Measurements from ENCODE around the gene FGGY. TPM values are rescaled to one million over a fixed set of nuclear protein-coding genes. Genes with fewer than 3 reads are reported as not detected.

The FGGY gene
- total RNA-seq, 1 donor from 2014 or later = 16.4 TPM

DNA sequence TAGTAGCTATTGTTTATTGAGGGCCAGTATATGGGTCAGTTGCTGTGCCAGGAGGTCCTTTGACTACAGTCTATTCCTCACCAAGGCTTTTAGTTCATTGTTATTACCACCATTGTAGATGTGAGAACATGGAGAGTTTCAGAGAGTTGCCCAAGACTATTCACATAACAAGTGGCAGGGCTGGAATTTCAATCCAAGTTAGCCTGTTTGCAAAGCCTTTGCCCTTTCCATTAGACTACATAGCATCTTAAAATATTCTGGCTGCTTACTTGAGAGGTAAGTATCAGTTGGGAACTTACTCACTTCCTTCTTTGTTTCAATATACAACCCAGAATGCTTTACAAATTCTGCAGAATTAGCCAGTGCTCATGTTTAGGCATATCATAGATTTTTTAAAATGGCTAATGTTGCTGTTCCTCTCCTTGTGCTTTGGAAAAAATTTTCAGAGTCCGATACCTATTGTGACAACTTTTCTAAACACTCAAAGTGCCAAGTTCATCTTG lies 141.2 kb downstream of the FGGY start:
- Mint-ChIP-seq H3K27ac (ENCODE audit: unreplicated experiment) (peak overlapping the region; percentile 52), H3K27me3 (ENCODE audit: low read depth) (no peaks in the 10 kb centered on the region), H3K9me3 (no peaks in the 10 kb centered on the region), H3K4me1 (peaks cover 48% of the 10 kb centered on the region), H3K4me3 (no peak overlapping the region), H3K36me3 (ENCODE audit: low read depth) (no peaks in the 10 kb centered on the region)
- no peak for DNase-seq (ENCODE audit: low read depth, low spot score)
- TF ChIP-seq, protein P1, sequence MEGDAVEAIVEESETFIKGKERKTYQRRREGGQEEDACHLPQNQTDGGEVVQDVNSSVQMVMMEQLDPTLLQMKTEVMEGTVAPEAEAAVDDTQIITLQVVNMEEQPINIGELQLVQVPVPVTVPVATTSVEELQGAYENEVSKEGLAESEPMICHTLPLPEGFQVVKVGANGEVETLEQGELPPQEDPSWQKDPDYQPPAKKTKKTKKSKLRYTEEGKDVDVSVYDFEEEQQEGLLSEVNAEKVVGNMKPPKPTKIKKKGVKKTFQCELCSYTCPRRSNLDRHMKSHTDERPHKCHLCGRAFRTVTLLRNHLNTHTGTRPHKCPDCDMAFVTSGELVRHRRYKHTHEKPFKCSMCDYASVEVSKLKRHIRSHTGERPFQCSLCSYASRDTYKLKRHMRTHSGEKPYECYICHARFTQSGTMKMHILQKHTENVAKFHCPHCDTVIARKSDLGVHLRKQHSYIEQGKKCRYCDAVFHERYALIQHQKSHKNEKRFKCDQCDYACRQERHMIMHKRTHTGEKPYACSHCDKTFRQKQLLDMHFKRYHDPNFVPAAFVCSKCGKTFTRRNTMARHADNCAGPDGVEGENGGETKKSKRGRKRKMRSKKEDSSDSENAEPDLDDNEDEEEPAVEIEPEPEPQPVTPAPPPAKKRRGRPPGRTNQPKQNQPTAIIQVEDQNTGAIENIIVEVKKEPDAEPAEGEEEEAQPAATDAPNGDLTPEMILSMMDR (conservative IDR thresholded peaks at IDR 0.05) = no peak

DNA sequence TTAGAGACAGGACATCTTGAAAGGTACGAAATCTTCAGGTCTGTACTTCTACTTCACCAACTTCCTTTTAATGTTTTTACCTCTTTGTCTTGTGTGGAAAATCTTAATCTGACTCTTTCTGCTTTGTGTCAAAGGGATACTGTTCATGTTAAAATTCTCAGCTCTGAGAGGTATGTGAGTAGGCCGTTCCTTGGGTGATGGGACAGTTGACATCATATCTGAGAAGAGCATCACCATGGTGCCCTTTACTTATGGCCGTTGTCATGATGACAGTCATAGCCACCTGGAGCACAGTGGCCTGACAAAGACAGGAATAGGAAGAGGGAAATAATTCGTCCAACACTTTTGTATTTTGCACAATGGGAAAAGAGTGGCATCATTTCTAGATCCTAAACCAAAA lies 145.6 kb downstream of the FGGY start:
- TF ChIP-seq, protein P1 (conservative IDR thresholded peaks at IDR 0.05) = no peak
- Mint-ChIP-seq H3K4me1 (peaks cover 38% of the 10 kb centered on the region), H3K36me3 (ENCODE audit: low read depth) (no peaks in the 10 kb centered on the region), H3K27me3 (ENCODE audit: low read depth) (no peaks in the 10 kb centered on the region), H3K27ac (ENCODE audit: unreplicated experiment) (no peak overlapping the region), H3K4me3 (no peak overlapping the region), H3K9me3 (no peaks in the 10 kb centered on the region)
- DNase-seq (ENCODE audit: low read depth, low spot score) = no peak

DNA sequence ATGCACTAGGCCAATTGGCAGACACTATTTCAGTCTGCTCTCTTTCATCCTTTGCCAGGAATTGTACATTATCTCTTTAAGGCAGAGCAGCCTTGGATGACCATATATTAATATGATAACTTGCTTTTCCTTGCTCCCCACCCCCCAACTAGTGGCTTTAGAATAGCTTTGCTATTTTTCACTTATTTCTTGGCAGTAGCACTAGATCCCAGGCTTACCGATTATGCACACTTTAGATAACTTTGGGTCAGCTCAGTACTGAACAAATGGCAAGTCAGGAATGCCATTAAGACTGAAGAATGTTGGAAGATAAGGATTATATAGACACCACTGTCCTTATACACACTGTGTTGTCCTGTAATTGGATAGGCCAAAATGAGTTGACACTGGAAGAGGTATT lies 146.4 kb downstream of the FGGY start:
- no peaks in the 10 kb centered on the region for H3K27me3 Mint-ChIP-seq (ENCODE audit: low read depth)

DNA sequence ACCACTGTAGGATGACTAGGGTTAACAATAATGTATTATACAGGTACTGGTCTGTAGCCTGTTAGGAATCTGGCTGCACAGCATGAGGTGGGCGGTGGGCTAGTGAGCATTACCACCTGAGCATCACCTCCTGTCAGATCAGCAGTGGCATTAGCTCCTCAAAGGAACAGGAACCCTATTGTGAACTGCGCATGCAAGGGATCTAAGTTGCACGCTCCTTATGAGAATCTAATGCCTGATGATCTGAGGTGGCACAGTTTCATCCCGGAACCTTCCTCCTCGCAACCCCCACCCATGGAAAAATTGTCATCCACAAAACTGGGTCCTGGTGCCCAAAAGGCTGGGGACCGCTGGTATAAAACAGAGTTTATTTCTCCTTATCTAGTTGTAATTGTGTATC lies 147.6 kb downstream of the FGGY start:
- no peak for DNase-seq (ENCODE audit: low read depth, low spot score)
- peaks cover 23% of the 10 kb centered on the region for H3K4me1 Mint-ChIP-seq
- TF ChIP-seq, protein P1 (conservative IDR thresholded peaks at IDR 0.05) = no peak
- H3K9me3 Mint-ChIP-seq = no peaks in the 10 kb centered on the region
- H3K4me3 Mint-ChIP-seq = no peak overlapping the region
- H3K36me3 Mint-ChIP-seq (ENCODE audit: low read depth) = no peaks in the 10 kb centered on the region
- H3K27ac Mint-ChIP-seq (ENCODE audit: unreplicated experiment) = no peak overlapping the region
- no peaks in the 10 kb centered on the region for H3K27me3 Mint-ChIP-seq (ENCODE audit: low read depth)

More for the DNA sequence above, 146.4 kb downstream of the FGGY start:
- H3K27ac Mint-ChIP-seq (ENCODE audit: unreplicated experiment) = no peak overlapping the region
- peaks cover 31% of the 10 kb centered on the region for H3K4me1 Mint-ChIP-seq
- H3K36me3 Mint-ChIP-seq (ENCODE audit: low read depth) = no peaks in the 10 kb centered on the region
- TF ChIP-seq, protein P1 (conservative IDR thresholded peaks at IDR 0.05) = no peak
- DNase-seq (ENCODE audit: low read depth, low spot score) = no peak
- H3K4me3 Mint-ChIP-seq = no peak overlapping the region
- no peaks in the 10 kb centered on the region for H3K9me3 Mint-ChIP-seq

DNA sequence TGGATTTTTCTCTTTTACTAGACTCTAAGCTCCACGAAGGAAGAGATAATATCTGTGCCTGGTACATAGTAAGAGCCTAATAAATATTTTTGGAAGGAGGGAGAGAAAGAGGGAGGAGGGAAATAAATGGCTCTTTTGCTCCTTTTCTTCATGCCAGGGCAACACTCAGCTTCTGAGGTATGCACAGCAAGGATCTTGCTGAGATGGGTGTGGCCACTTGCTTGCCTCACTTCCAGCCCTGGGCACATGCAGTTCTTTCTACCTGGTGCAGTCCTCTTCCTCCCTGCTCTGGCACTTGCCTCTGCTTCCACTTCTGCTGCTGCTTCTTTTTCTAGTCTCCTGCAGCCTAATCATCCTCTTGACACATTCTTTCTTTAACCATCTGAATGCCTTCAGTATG lies 148.1 kb downstream of the FGGY start:
- peaks cover 23% of the 10 kb centered on the region for H3K4me1 Mint-ChIP-seq
- H3K27ac Mint-ChIP-seq (ENCODE audit: unreplicated experiment) = no peak overlapping the region
- no peaks in the 10 kb centered on the region for H3K27me3 Mint-ChIP-seq (ENCODE audit: low read depth)
- no peaks in the 10 kb centered on the region for H3K36me3 Mint-ChIP-seq (ENCODE audit: low read depth)
- TF ChIP-seq, protein P1 (conservative IDR thresholded peaks at IDR 0.05) = no peak
- no peaks in the 10 kb centered on the region for H3K9me3 Mint-ChIP-seq
- DNase-seq (ENCODE audit: low read depth, low spot score) = no peak
- no peak overlapping the region for H3K4me3 Mint-ChIP-seq

Measured in neural crest cell (in vitro differentiated cells).